Spleen (tissue), 7 donors: ENCODE measurements around the gene FGF18.

Experiments
- CTCF ChIP-seq, 11 experiments: fragments of 200-600 bp in 7 of 11; fragments of 450-650 bp in 4 of 11; sonication (generic) in 4 of 11; IDR thresholded peaks in 8 of 11; conservative IDR thresholded peaks in 3 of 11; 1 replicate in 7 of 11; 2 replicates in 4 of 11; pipeline versions ENCODE4 v1.4.0 to v1.8.0; 2016 to 2021; ENCODE audit warnings: antibody characterized with exemption in 11 of 11, inconsistent platforms in 4 of 11, mild to moderate bottlenecking in 1 of 11
- POLR2A ChIP-seq, 3 donors: fragments of 450-650 bp; IDR thresholded peaks; one replicate each; pipeline ENCODE4 v1.5.1; 2017; ENCODE audit warnings: antibody characterized with exemption in 3 of 3, mild to moderate bottlenecking in 1 of 3
- POLR2AphosphoS5 ChIP-seq, 3 donors: sonication (generic); formaldehyde crosslinking; IDR thresholded peaks; one replicate each; pipeline ENCODE4 v1.5.1; 2017; ENCODE audit warnings: antibody characterized with exemption in 3 of 3
- donor health status: DM: no; HTN: no; CAD: no; lungs with moderate emphysema.
- donor health status: DM: no; HTN: no; CAD: no.
- donor health status: DM: no; HTN: no; CAD: no.

GRCh38 chr5:171479776-171480125 lies 60.3 kb downstream of the FGF18 start:
- TF ChIP-seq CTCF (IDR thresholded peaks at IDR 0.05 in 8 of 11, conservative IDR thresholded peaks at IDR 0.05 in 3 of 11): no peak
- no peak for TF ChIP-seq POLR2AphosphoS5 (IDR thresholded peaks at IDR 0.05)
- TF ChIP-seq POLR2A (IDR thresholded peaks at IDR 0.05): no peak
